HEK293T (cell line): ENCODE data around the gene ARHGEF26.

Experiments used
- CTBP1 ChIP-seq: fragments of 450-650 bp; IDR thresholded peaks from 2 replicates; pipeline ENCODE4 v1.6.1; 2016; ENCODE audit warnings: borderline replicate concordance
- ELF4 ChIP-seq: fragments of 450-650 bp; IDR thresholded peaks from 2 replicates; pipeline ENCODE4 v1.6.1; 2017; ENCODE audit warnings: antibody characterized with exemption
- SUZ12 ChIP-seq: fragments of 450-650 bp; IDR thresholded peaks from 2 replicates; pipeline ENCODE4 v1.6.1; 2016; ENCODE audit warnings: mild to moderate bottlenecking

DNA sequence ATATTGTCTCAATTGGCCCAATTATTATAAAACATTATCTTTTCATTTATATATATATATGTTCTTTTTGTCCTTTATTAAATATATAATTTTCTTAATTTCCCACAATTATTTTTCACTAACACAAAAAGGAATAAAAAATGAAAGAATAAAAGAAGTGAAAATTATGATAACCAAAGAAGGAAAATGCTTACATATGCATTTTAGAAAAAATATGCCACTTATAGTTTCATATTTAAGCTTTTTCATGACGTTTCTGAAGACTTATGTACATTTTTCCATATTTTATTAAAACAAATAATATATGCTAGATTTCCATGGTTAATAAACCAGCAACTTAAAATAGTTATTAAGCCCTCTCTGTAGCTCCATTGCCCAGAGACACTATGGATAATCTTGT lies 34.9 kb upstream of the ARHGEF26 start:
- TF ChIP-seq CTBP1 (no peak), ELF4 (no peak), SUZ12 (no peak)
